KOPT-K1 (cell line): ENCODE results near the gene CTDSP1.

Experiments
- H3K27ac ChIP-seq: fragments of 200-600 bp; sonication (generic); 2 replicates; pipeline ENCODE4 v1.5.1; 2016; ENCODE audit warnings: antibody characterized with exemption, mild to moderate bottlenecking, low read depth, low read length; ENCODE audit not compliant: poor library complexity, severe bottlenecking
- H3K36me3 ChIP-seq: fragments of 200-600 bp; sonication (generic); 2 replicates; pipeline ENCODE4 v1.5.1; 2017; ENCODE audit warnings: antibody characterized with exemption, mild to moderate bottlenecking, low read length, moderate library complexity; ENCODE audit not compliant: insufficient read depth
- H3K9me3 ChIP-seq: fragments of 200-600 bp; sonication (generic); 2 replicates; pipeline ENCODE4 v1.5.1; 2017; ENCODE audit warnings: antibody characterized with exemption, low read length, mild to moderate bottlenecking; ENCODE audit not compliant: insufficient read depth, poor library complexity, severe bottlenecking

Gene CTDSP1, protein sequence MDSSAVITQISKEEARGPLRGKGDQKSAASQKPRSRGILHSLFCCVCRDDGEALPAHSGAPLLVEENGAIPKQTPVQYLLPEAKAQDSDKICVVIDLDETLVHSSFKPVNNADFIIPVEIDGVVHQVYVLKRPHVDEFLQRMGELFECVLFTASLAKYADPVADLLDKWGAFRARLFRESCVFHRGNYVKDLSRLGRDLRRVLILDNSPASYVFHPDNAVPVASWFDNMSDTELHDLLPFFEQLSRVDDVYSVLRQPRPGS

DNA sequence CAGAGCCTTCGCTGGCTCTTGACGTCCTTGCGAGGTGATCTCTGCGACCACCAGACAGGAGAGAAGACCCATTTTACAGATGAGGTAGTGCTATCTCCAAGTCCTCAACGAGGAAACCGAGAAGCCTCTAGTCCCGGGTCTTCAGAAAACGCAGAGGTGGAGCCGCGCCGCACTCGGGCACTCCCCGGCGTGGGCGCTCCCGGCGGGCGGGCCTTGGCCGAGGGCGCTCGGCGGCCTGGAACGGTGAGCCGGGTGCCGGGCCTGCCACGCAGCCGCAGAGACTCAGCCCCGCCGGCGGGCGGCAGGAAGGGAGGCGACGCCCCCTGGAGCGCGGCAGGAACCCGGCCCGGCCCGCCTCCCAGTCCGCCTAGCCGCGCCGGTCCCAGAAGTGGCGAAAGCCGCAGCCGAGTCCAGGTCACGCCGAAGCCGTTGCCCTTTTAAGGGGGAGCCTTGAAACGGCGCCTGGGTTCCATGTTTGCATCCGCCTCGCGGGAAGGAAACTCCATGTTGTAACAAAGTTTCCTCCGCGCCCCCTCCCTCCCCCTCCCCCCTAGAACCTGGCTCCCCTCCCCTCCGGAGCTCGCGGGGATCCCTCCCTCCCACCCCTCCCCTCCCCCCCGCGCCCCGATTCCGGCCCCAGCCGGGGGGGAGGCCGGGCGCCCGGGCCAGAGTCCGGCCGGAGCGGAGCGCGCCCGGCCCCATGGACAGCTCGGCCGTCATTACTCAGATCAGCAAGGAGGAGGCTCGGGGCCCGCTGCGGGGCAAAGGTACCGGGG is at the start of gene CTDSP1:
Gene CTDSP1 (plus strand): TSS at position 478 of the 776 bp plus-strand sequence. CDS start 223 bp downstream, at position 701.
- H3K27ac ChIP-seq: peak within 1 kb of the TSS; percentile 95
- peaks cover 31% of the 10 kb centered on the region; the same call in 1 of the 2 replicates for H3K36me3 ChIP-seq
- H3K9me3 ChIP-seq: no peaks in the 10 kb centered on the region

DNA sequence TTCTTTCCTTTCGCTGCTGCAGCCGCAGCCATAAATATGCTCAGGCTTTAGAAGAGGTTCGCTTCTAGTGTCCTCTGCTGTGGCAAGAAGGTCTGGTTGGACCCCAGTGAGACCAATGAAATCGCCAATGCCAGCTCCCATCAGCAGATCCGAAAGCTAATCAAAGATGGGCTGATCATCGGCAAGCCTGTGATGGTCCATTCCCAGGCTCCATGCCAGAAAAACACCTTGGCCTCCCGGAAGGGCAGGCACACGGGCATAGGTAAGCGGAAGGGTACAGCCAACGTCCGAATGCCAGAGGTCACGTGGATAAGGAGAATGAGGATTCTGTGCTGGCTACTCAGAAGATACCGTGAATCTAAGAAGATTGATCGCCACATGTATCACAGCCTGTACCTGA is 45.6 kb upstream of the CTDSP1 start:
- H3K36me3 ChIP-seq: no peaks in the 10 kb centered on the region
- peaks cover 28% of the 10 kb centered on the region for H3K9me3 ChIP-seq
- H3K27ac ChIP-seq: no peak overlapping the region

DNA sequence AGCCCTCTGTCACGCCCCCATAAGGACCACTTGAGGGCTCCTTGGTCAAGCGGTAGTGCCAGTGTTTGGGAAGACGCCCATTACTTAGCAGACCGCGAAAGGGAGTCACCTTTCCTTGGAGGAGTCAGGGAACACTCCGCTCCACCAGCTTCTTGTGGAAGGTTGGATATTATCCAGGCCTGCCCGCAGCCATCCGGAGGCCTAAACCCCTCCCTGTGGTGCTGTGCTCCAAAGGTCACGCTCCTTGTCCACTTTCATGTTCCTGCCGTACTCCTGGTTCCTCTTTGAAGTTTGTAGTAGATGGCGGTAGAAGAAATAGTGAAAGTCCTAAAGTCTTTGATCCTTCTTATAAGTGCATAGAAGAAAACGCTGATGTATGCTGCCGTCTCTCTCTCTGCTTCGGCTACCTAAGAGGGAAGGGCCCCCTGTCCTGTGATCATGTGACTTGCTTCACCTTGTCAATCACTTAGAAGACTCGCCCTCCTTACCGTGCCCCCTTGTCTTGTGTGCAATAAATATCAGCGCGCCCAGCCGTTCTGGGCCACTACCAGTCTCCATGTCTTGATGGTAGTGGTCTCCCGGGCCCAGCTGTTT is 44.7 kb upstream of the CTDSP1 start:
- H3K36me3 ChIP-seq: no peaks in the 10 kb centered on the region
- no peak overlapping the region for H3K27ac ChIP-seq
- H3K9me3 ChIP-seq: peaks cover 24% of the 10 kb centered on the region

DNA sequence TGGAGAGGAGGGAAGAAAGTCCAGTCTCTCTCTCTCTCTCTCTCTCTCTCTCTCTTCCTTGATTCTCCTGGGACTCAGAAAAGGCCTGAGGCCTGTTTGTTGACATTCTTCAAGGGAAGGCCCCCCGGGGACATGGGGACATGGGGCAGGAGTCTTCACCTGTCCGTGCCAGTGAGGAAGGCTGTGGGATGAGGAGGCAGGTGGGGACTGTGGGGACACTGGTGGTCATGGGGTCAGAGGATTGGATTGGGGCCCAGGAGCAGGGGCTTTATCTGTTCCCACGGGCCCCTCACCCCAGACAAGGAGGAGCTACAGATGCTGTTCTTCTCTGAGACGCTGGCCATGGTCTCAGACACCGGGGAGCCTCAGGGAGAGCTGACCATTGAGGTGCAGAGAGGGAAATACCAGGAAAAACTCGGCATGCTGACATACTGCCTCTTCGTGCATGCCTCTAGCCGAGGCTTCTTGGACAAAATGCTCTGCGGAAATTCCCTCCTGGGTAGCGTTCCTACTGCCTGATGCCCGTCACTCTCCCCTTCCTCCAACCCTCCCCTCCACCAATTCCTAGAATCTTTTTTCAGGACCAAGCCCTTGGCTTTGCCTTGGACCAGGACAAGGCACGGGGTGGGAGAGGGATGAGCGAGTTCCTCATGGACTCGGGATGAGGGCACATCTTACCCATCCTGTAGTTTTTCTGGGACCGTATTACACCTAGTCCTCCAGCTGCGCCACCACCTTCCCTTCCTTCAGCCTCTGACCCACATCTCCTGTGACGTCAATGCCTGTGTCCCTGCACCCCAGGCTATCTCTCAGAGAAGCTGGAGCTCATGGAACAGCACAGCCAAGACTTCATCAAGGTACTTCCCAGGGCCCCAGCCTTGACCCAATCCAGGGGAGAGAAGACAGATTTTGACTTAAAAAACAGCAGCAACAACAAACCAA is 42.2 kb upstream of the CTDSP1 start:
- H3K9me3 ChIP-seq: no peaks in the 10 kb centered on the region
- no peaks in the 10 kb centered on the region for H3K36me3 ChIP-seq
- no peak overlapping the region for H3K27ac ChIP-seq

DNA sequence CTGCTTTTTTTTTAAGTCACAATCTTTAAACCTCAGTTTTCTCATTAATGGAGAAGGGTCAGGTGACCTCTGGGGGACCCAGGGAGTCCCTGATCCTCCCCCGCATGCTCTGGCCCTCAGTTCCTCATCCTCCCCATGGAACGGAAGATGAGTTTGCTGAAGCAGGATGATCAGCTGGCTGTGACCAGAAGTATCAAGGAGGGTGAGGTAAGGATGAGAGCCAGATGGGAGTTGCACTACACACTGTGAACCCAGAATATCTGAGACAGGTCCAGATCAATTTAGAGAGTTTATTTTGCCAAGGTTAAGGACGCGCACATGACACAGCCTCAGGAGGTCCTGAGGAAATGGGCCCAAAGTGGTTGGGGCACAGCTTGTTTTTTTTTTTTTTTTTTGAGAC is 39.2 kb upstream of the CTDSP1 start:
- no peak overlapping the region for H3K27ac ChIP-seq
- H3K36me3 ChIP-seq: no peaks in the 10 kb centered on the region
- no peaks in the 10 kb centered on the region for H3K9me3 ChIP-seq

DNA sequence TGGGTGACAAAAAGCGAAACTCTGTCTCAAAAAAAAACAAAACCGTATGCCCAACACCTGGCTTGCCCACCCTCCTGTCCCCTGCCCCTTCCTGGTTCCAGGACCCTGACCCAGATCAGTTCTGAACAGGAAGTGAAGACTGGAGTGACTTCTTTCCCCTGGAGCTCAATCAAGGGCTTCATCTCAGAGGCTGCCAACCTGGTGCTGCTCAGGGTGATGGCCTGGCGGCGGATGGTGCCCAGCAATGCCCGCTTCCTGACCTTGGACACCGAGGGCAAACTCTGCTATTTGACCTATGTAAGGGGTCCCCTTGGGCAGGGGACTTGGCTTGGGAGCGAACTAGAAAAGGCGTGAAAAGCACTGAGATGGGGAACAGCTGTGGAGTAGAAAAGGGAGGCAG is 37.1 kb upstream of the CTDSP1 start:
- Histone ChIP-seq H3K27ac (no peak overlapping the region), H3K36me3 (no peaks in the 10 kb centered on the region), H3K9me3 (peaks cover 7% of the 10 kb centered on the region)

DNA sequence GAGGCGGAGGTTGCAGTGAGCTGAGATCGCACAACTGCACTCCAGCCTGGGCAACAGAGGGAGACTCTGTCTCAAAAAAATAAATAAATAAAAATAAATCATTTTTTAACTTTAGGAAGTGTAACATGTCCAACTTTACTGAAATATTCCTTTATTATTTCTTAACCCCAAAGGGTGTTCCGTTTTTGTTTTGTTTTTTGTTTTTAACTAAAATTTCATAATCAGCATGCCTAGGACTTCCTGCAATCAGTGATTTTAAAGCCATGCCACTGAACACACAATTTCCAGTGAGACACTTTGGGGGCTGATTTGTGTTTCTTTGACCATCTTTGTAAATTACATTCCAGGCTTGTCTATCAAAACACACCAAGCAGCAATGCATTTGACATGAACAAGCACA is 35.9 kb upstream of the CTDSP1 start:
- H3K9me3 ChIP-seq: peaks cover 7% of the 10 kb centered on the region
- H3K27ac ChIP-seq: no peak overlapping the region
- no peaks in the 10 kb centered on the region for H3K36me3 ChIP-seq

DNA sequence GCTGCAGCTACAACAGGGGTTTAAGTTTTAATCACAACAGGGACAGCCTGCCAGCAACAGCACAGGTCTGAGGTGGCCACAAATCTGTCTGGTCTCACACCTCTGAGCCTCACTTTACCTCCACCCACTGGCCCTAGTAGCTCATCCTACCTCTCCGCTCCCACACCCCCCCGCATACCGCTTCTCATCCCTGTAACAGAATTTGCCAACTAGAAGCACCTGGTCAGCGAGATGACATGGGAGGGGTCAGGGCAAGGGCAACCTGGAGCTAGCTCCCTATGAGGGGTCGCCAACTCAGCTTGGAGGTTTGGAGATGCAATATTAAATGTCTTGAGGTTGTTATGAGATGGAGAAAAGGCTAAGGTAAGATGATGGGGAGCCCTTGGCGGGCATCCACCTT is 35.5 kb upstream of the CTDSP1 start:
- Histone ChIP-seq H3K27ac (no peak overlapping the region), H3K9me3 (peaks cover 7% of the 10 kb centered on the region), H3K36me3 (no peaks in the 10 kb centered on the region)

DNA sequence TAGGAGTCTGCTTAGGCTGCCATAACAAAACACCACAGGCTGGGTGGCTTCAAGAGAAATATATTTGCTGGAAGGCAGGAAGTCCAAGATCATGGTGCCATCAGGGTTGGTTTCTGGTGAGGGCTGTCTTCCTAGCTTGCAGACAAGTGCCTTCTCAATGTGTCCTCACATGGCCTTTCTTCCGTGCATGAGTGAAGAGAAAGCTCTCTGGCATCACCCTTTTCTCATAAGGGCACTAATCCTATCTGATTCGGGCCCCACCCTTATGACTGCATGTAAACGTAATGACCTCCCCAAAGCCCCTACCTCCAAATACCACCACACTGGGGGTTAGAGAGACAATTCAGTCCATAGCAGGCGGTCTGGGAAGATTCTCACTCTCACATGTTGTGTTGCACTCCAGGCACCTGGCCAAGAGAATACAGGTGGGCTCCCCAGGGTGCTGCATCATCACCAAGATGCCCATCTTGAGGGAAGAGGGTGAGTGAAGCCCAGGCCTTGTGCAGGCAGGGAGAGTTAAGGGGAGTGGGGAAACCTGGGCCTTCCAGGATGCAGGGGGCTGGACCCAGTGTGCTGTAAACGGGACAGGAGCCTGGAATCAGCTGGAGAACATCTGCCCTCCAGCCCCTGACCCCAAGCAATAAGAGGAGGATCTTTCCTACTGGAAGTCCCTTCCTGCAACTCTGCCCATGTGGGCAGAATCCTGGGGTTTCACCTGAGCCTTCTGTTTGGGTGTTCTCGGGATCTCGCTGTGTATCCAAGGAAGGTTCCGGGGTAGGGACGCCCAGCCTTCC is 32.9 kb upstream of the CTDSP1 start:
- Histone ChIP-seq H3K36me3 (no peaks in the 10 kb centered on the region), H3K27ac (no peak overlapping the region)

DNA sequence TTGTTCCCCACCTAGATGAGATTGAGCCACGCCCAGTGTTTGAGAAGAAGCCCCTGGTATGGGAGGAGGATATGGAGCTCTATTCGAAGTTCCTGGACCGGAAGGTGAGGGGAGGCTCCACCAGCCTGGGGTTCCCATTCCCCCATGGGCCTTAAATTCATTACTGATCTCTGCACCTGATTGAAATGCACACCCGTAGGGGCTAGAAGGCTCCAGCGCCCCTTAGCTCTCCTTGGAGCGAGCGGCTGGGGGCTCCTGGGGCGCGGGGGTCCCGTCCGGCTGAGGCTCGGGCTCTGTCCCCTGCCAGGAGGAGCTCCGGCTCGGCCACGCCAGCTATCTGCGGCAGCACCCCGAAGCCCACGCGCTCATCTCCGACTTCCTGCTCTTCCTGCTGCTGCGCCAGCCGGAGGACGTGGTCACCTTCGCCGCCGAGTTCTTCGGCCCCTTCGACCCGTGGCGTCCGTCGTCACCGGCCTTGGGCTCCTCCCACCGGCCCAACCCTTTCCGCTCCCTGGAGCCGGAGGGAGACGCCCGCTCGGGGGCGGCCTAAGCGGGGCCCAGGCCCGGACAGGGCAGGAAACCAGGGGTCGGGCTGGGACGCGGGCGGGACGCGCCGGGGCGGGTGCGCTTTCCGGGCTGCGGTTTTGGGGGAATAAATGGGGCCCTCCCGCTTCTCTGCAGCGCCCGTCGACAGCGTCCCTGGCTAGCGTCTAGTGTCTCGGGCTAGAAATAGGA is 32.1 kb upstream of the CTDSP1 start:
- no peak overlapping the region for H3K27ac ChIP-seq
- H3K9me3 ChIP-seq: peaks cover 7% of the 10 kb centered on the region

More for the DNA sequence above, 32.9 kb upstream of the CTDSP1 start:
- H3K9me3 ChIP-seq: peaks cover 7% of the 10 kb centered on the region

DNA sequence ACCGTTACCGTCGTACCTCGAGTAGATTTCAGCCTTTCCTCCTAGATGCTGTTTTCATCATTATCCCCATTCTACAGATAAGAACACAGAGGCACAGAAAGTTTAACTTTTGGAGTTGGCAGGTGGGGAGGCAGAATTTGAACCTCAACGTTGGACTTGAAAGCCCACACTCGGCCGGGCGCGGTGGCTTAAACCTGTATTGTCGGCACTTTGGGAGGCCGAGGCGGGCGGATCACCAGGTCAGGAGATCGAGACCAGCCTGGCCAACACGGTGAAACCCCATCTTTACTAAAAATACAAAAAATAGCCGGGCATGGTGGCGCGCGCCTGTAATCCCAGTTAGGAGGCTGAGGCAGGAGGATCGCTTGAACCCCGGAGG is 31.5 kb upstream of the CTDSP1 start:
- no peaks in the 10 kb centered on the region for H3K36me3 ChIP-seq
- no peak overlapping the region for H3K27ac ChIP-seq
- peaks cover 7% of the 10 kb centered on the region for H3K9me3 ChIP-seq

More for the DNA sequence above, 32.1 kb upstream of the CTDSP1 start:
- H3K36me3 ChIP-seq: no peaks in the 10 kb centered on the region

DNA sequence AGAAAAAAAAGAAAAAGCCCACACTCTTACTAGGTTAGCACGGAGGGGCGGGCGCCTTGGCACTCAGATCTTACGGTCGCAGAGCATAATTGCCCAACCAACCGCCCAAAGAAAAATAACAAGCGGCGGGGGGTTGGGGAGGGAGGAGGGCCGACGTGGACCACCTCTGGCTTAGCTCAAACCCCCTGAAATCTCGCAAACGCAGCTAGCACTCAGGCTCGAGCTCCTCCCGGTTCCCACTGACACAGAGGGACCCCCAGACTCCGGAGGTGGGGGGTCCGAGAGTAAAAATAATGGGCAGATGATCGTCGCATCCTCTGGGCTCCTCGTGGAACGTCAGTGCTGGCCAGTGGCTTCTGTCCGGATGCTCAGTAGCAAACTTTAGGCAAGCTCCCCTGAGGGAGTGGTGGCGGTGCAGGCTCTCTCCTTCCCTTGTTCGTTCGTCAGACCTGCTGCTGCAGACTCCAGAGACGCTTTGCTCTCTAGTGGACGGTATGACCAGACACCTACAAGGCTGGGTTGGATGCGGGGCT is 31.0 kb upstream of the CTDSP1 start:
- Histone ChIP-seq H3K36me3 (no peaks in the 10 kb centered on the region), H3K27ac (no peak overlapping the region), H3K9me3 (peaks cover 7% of the 10 kb centered on the region)

DNA sequence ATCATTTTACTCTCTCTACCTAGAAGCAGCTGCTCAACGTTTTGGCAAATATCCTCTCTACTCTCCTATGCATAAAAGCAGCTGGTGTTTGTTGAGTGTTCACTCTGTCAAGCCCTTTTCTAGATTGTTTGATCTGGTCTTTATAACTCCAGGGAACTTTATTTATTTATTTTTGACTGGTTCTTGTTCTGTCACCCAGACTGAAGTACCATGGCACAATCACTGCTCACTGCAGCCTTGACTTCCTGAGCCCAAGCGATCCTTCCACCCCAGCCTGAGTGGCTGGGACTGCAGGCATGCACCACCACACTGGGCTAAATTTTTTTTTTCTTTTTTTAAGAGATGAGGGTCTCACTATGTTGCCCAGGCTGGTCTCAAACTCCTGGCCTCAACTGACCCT is 30.3 kb upstream of the CTDSP1 start:
- no peaks in the 10 kb centered on the region for H3K36me3 ChIP-seq
- peaks cover 7% of the 10 kb centered on the region for H3K9me3 ChIP-seq
- no peak overlapping the region for H3K27ac ChIP-seq
